ENCODE measurements around the gene DENND5B.
"Not testable (repeated sequence)": the region's sequence is repeated elsewhere in the genome, so short reads cannot be mapped to it uniquely, and the experiment has no call there.

The DENND5B gene

GRCh38 chr12:31555466-31555865, 35.5 kb downstream of the DENND5B start:
- not testable (repeated sequence) for H3K4me1 Mint-ChIP-seq (ENCODE audit: low read depth); H3K36me3 Mint-ChIP-seq (ENCODE audit: low read depth); H3K27ac Mint-ChIP-seq; H3K4me3 Mint-ChIP-seq; DNase-seq; H3K9me3 Mint-ChIP-seq
- H3K27me3 Mint-ChIP-seq = peaks cover 45% of the 10 kb centered on the region

GRCh38 chr12:31550590-31550989, 40.3 kb downstream of the DENND5B start:
- H3K27me3 Mint-ChIP-seq = peaks cover 15% of the 10 kb centered on the region
- H3K4me3 Mint-ChIP-seq; H3K9me3 Mint-ChIP-seq; H3K36me3 Mint-ChIP-seq (ENCODE audit: low read depth); DNase-seq; H3K4me1 Mint-ChIP-seq (ENCODE audit: low read depth); H3K27ac Mint-ChIP-seq: not testable (repeated sequence)

- no peaks in the 10 kb centered on the region for H3K4me1 Mint-ChIP-seq (ENCODE audit: low read depth)
- no peak for DNase-seq
- H3K27ac Mint-ChIP-seq = no peak overlapping the region
- H3K9me3 Mint-ChIP-seq = no peaks in the 10 kb centered on the region
- H3K27me3 Mint-ChIP-seq = peaks cover 19% of the 10 kb centered on the region
- H3K4me3 Mint-ChIP-seq = no peak overlapping the region
- no peaks in the 10 kb centered on the region for H3K36me3 Mint-ChIP-seq (ENCODE audit: low read depth)
Measured at GRCh38 chr12:31536672-31537071, 54.3 kb downstream of the DENND5B start.

- Mint-ChIP-seq H3K9me3 (no peaks in the 10 kb centered on the region), H3K4me1 (ENCODE audit: low read depth) (no peaks in the 10 kb centered on the region), H3K27ac (no peak overlapping the region), H3K27me3 (peaks cover 19% of the 10 kb centered on the region), H3K4me3 (no peak overlapping the region), H3K36me3 (ENCODE audit: low read depth) (no peaks in the 10 kb centered on the region)
- no peak for DNase-seq
Measured at GRCh38 chr12:31533470-31533869, 57.5 kb downstream of the DENND5B start.

GRCh38 chr12:31531893-31532292, 59.0 kb downstream of the DENND5B start:
- H3K27me3 Mint-ChIP-seq = peaks cover 22% of the 10 kb centered on the region
- no peak overlapping the region for H3K4me3 Mint-ChIP-seq
- H3K9me3 Mint-ChIP-seq = no peaks in the 10 kb centered on the region
- no peak for DNase-seq
- H3K27ac Mint-ChIP-seq = no peak overlapping the region
- H3K4me1 Mint-ChIP-seq (ENCODE audit: low read depth) = no peaks in the 10 kb centered on the region
- no peaks in the 10 kb centered on the region for H3K36me3 Mint-ChIP-seq (ENCODE audit: low read depth)

- no peak overlapping the region for H3K4me3 Mint-ChIP-seq
- peaks cover 2% of the 10 kb centered on the region for H3K4me1 Mint-ChIP-seq (ENCODE audit: low read depth)
- H3K9me3 Mint-ChIP-seq = no peaks in the 10 kb centered on the region
- H3K27ac Mint-ChIP-seq = no peak overlapping the region
- DNase-seq = no peak
- no peaks in the 10 kb centered on the region for H3K36me3 Mint-ChIP-seq (ENCODE audit: low read depth)
- H3K27me3 Mint-ChIP-seq = peaks cover 4% of the 10 kb centered on the region
Measured at GRCh38 chr12:31528095-31528494, 62.8 kb downstream of the DENND5B start.

GRCh38 chr12:31527083-31527482, 63.9 kb downstream of the DENND5B start:
- Mint-ChIP-seq H3K4me3 (no peak overlapping the region), H3K4me1 (ENCODE audit: low read depth) (peaks cover 2% of the 10 kb centered on the region), H3K27ac (no peak overlapping the region), H3K9me3 (no peaks in the 10 kb centered on the region), H3K27me3 (peaks cover 4% of the 10 kb centered on the region), H3K36me3 (ENCODE audit: low read depth) (no peaks in the 10 kb centered on the region)
- no peak for DNase-seq

- H3K27ac Mint-ChIP-seq = no peak overlapping the region
- no peaks in the 10 kb centered on the region for H3K36me3 Mint-ChIP-seq (ENCODE audit: low read depth)
- H3K27me3 Mint-ChIP-seq = peaks cover 4% of the 10 kb centered on the region
- no peaks in the 10 kb centered on the region for H3K9me3 Mint-ChIP-seq
- DNase-seq = no peak
- peaks cover 2% of the 10 kb centered on the region for H3K4me1 Mint-ChIP-seq (ENCODE audit: low read depth)
- H3K4me3 Mint-ChIP-seq = no peak overlapping the region
Measured at GRCh38 chr12:31526158-31526546, 64.8 kb downstream of the DENND5B start.

- no peak overlapping the region for H3K27ac Mint-ChIP-seq
- no peak for DNase-seq
- H3K4me1 Mint-ChIP-seq (ENCODE audit: low read depth) = peaks cover 2% of the 10 kb centered on the region
- H3K4me3 Mint-ChIP-seq = no peak overlapping the region
- H3K36me3 Mint-ChIP-seq (ENCODE audit: low read depth) = no peaks in the 10 kb centered on the region
- no peaks in the 10 kb centered on the region for H3K9me3 Mint-ChIP-seq
- peaks cover 4% of the 10 kb centered on the region for H3K27me3 Mint-ChIP-seq
Measured at GRCh38 chr12:31525496-31526157, 65.3 kb downstream of the DENND5B start.

GRCh38 chr12:31524791-31525495, 66.0 kb downstream of the DENND5B start:
- H3K4me3 Mint-ChIP-seq = no peak overlapping the region
- H3K36me3 Mint-ChIP-seq (ENCODE audit: low read depth) = no peaks in the 10 kb centered on the region
- no peak for DNase-seq
- H3K4me1 Mint-ChIP-seq (ENCODE audit: low read depth) = peaks cover 2% of the 10 kb centered on the region
- H3K27ac Mint-ChIP-seq = no peak overlapping the region
- peaks cover 4% of the 10 kb centered on the region for H3K27me3 Mint-ChIP-seq
- H3K9me3 Mint-ChIP-seq = no peaks in the 10 kb centered on the region

- Mint-ChIP-seq H3K4me1 (ENCODE audit: low read depth) (peaks cover 2% of the 10 kb centered on the region), H3K36me3 (ENCODE audit: low read depth) (no peaks in the 10 kb centered on the region), H3K9me3 (no peaks in the 10 kb centered on the region), H3K27ac (no peak overlapping the region), H3K27me3 (peaks cover 4% of the 10 kb centered on the region), H3K4me3 (no peak overlapping the region)
- DNase-seq = no peak
Measured at GRCh38 chr12:31523306-31523705, 67.6 kb downstream of the DENND5B start.

GRCh38 chr12:31522607-31523006, 68.3 kb downstream of the DENND5B start:
- H3K27ac Mint-ChIP-seq = no peak overlapping the region
- H3K27me3 Mint-ChIP-seq = peaks cover 4% of the 10 kb centered on the region
- no peak overlapping the region for H3K4me3 Mint-ChIP-seq
- peaks cover 2% of the 10 kb centered on the region for H3K4me1 Mint-ChIP-seq (ENCODE audit: low read depth)
- DNase-seq = no peak
- H3K36me3 Mint-ChIP-seq (ENCODE audit: low read depth) = no peaks in the 10 kb centered on the region
- no peaks in the 10 kb centered on the region for H3K9me3 Mint-ChIP-seq

GRCh38 chr12:31521964-31522363, 69.0 kb downstream of the DENND5B start:
- Mint-ChIP-seq H3K9me3 (no peaks in the 10 kb centered on the region), H3K4me1 (ENCODE audit: low read depth) (peaks cover 2% of the 10 kb centered on the region), H3K4me3 (no peak overlapping the region)

GRCh38 chr12:31519511-31519910, 71.4 kb downstream of the DENND5B start:
- H3K27ac Mint-ChIP-seq = no peak overlapping the region
- H3K27me3 Mint-ChIP-seq = no peaks in the 10 kb centered on the region
- no peaks in the 10 kb centered on the region for H3K9me3 Mint-ChIP-seq
- no peak overlapping the region for H3K4me3 Mint-ChIP-seq
- H3K4me1 Mint-ChIP-seq (ENCODE audit: low read depth) = no peaks in the 10 kb centered on the region
- no peak for DNase-seq
- H3K36me3 Mint-ChIP-seq (ENCODE audit: low read depth) = no peaks in the 10 kb centered on the region

More at GRCh38 chr12:31521964-31522363, 69.0 kb downstream of the DENND5B start:
- no peaks in the 10 kb centered on the region for H3K36me3 Mint-ChIP-seq (ENCODE audit: low read depth)
- DNase-seq = no peak
- no peak overlapping the region for H3K27ac Mint-ChIP-seq
- peaks cover 2% of the 10 kb centered on the region for H3K27me3 Mint-ChIP-seq

GRCh38 chr12:31518680-31519227, 72.2 kb downstream of the DENND5B start:
- H3K27me3 Mint-ChIP-seq = no peaks in the 10 kb centered on the region
- no peak for DNase-seq
- H3K27ac Mint-ChIP-seq = no peak overlapping the region
- no peak overlapping the region for H3K4me3 Mint-ChIP-seq
- H3K4me1 Mint-ChIP-seq (ENCODE audit: low read depth) = no peaks in the 10 kb centered on the region
- no peaks in the 10 kb centered on the region for H3K9me3 Mint-ChIP-seq
- H3K36me3 Mint-ChIP-seq (ENCODE audit: low read depth) = no peaks in the 10 kb centered on the region
